K562 (cell line): Measurements from ENCODE around the gene UNC45A. TPM values are rescaled to one million over a fixed set of nuclear protein-coding genes. Genes with fewer than 3 reads are reported as not detected.

ENCODE experiments used
- CBX1 ChIP-seq: sonication (generic); IDR thresholded peaks from 2 replicates; pipeline ENCODE4 v1.6.1; 2016; ENCODE audit warnings: antibody characterized with exemption, low read depth, mild to moderate bottlenecking
- CHD7 ChIP-seq: fragments of 200-600 bp; sonication (generic); IDR thresholded peaks from one replicate; pipeline ENCODE4 v1.6.1; 2012; ENCODE audit warnings: mild to moderate bottlenecking, low read depth, low read length, inconsistent platforms
- HMGXB4 ChIP-seq: sonication (generic); formaldehyde crosslinking; IDR thresholded peaks from 2 replicates; pipeline ENCODE4 v1.8.1; 2023; ENCODE audit warnings: mild to moderate bottlenecking, missing genetic modification reagents
- MAFG ChIP-seq: fragments of 450-650 bp; conservative IDR thresholded peaks from 2 replicates; pipeline ENCODE4 v1.6.1; 2016; ENCODE audit warnings: missing genetic modification characterization, missing compliant biosample characterization
- NCOA6 ChIP-seq: fragments of 450-650 bp; IDR thresholded peaks from 2 replicates; pipeline ENCODE4 v1.6.1; 2017; ENCODE audit warnings: mild to moderate bottlenecking
- NFIX ChIP-seq: fragments of 250-450 bp; sonication (Bioruptor Pico); IDR thresholded peaks from 2 replicates; pipeline ENCODE4 v1.4.0; 2020; ENCODE audit warnings: low read depth, mild to moderate bottlenecking, moderate library complexity
- SMARCA5 ChIP-seq: fragments of 450-650 bp; IDR thresholded peaks from 2 replicates; pipeline ENCODE4 v1.6.1; 2016
- ZBTB2 ChIP-seq: fragments of 450-650 bp; IDR thresholded peaks from 2 replicates; pipeline ENCODE4 v1.6.1; 2016; ENCODE audit warnings: antibody characterized with exemption
- ZBTB9 ChIP-seq: fragments of 450-650 bp; formaldehyde crosslinking; IDR thresholded peaks from 2 replicates; pipeline ENCODE4 v1.4.0; 2020; ENCODE audit warnings: mild to moderate bottlenecking, moderate library complexity
- ZNF384 ChIP-seq: IDR thresholded peaks from 2 replicates; pipeline ENCODE4 v1.6.1; 2012; ENCODE audit warnings: low read depth, low read length, improper control_type of control experiment
- ZNF57 ChIP-seq: fragments of 450-650 bp; formaldehyde crosslinking; IDR thresholded peaks from 2 replicates; pipeline ENCODE4 v1.4.0; 2020; ENCODE audit warnings: mild to moderate bottlenecking, moderate library complexity
- polyA plus RNA-seq, 8 experiments: library from polyadenylated mRNA; depleted of rRNA in 4 of 8; stranded (reverse) in 5 of 8; unstranded in 3 of 8; fragments of >200 nt; fragmentation: Nextera tagmentation in 2 of 8; fragmentation: Illumina TruSeq in 1 of 8; extraction: Ambion mirVana in 2 of 8; extraction: Trizol in 1 of 8; gene quantifications; 2 replicates each; pipeline versions ENCODE4 v1.2.1 to v1.2.3, GENCODE V29; 2011 to 2014; ENCODE audit warnings: inconsistent platforms in 1 of 8, missing spikeins in 1 of 8
- total RNA-seq, 7 experiments: library from RNA; depleted of rRNA in 6 of 7; stranded (reverse); fragments of >200 nt in 6 of 7; fragmentation: Illumina TruSeq in 2 of 7; extraction: Trizol in 2 of 7; gene quantifications; 2 replicates each; pipeline versions ENCODE4 v1.2.1 to v1.2.3, GENCODE V29; 2011 to 2021; ENCODE audit warnings: low replicate concordance in 1 of 7

The UNC45A gene
- total and polyA plus RNA-seq, 9 of the 15 experiments (the other 6 are each of a cell fraction or from before 2014, with no cell fraction given): 22.4 to 79.3 (median 43.7) TPM

- TF ChIP-seq CHD7: no peak
- peak; percentile 91 for TF ChIP-seq ZBTB9
- TF ChIP-seq NCOA6: no peak
- no peak for TF ChIP-seq NFIX (CRISPR knock-in tag)
- peak; percentile 16; the same call in 1 of the 2 replicates for TF ChIP-seq ZNF384
- TF ChIP-seq MAFG (tag): no peak
- TF ChIP-seq ZNF57: no peak
- TF ChIP-seq SMARCA5: no peak
- peak; percentile 81; the same call in 1 of the 2 replicates for TF ChIP-seq HMGXB4 (CRISPR knock-in tag)
- TF ChIP-seq CBX1: no peak; the same call in 1 of the 2 replicates
- TF ChIP-seq ZBTB2: peak; percentile 24; the same call in 1 of the 2 replicates
Measured at GRCh38 chr15:90931828-90932659, 3.0 kb upstream of the UNC45A start, which contains the start of gene HDDC3 (continued).
